Stimulated activated CD8-positive, alpha-beta memory T cell treated with anti-CD3 and anti-CD28 coated beads, Interleukin-7, amount 100 ng/mL, for 24 hours (primary cell): ENCODE results near the gene SERINC5.
A peak's percentile ranks its signal among the peaks of the same experiment; 100 is the strongest.
"Not testable (repeated sequence)": the region's sequence is repeated elsewhere in the genome, so short reads cannot be mapped to it uniquely, and the experiment has no call there.

Experiments
- DNase-seq: peaks from one replicate; pipeline ENCODE4 v3.0.0-alpha.2; 2020; ENCODE audit warnings: low read depth

The SERINC5 gene

GRCh38 chr5:80255811-80256712 lies at the start of gene SERINC5:
SERINC5 (minus strand) TSS chr5:80256048; CDS start chr5:80255922, 126 bp downstream.
- peak; percentile 70 for DNase-seq

GRCh38 chr5:80302636-80303035 lies 46.8 kb upstream of the SERINC5 start:
- no peak for DNase-seq

DNA sequence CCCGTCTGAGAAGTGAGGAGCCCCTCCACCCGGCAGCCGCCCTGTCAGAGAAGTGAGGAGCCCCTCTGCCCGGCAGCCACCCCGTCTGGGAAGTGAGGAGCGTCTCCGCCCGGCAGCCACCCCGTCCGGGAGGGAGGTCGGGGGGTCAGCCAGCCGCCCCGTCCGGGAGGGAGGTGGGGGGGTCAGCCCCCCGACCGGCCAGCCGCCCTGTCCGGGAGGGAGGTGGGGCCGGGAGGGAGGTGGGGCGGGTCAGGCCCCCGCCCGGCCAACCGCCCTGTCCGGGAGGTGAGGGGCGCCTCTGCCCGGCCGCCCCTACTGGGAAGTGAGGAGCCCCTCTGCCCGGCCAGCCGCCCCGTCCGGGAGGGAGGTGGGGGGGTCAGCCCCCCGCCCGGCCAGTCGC lies 45.5 kb upstream of the SERINC5 start:
- not testable (repeated sequence) for DNase-seq

DNA sequence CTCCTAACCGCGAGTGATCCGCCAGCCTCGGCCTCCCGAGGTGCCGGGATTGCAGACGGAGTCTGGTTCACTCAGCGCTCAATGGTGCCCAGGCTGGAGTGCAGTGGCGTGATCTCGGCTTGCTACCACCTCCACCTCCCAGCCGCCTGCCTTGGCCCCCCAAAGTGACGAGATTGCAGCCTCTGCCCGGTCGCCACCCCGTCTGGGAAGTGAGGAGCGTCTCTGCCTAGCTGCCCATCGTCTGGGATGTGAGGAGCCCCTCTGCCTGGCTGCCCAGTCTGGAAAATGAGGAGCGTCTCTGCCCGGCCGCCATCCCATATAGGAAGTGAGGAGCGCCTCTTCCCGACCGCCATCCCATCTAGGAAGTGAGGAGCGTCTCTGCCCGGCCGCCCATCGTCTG lies 44.9 kb upstream of the SERINC5 start:
- DNase-seq, result not testable (repeated sequence)

DNA sequence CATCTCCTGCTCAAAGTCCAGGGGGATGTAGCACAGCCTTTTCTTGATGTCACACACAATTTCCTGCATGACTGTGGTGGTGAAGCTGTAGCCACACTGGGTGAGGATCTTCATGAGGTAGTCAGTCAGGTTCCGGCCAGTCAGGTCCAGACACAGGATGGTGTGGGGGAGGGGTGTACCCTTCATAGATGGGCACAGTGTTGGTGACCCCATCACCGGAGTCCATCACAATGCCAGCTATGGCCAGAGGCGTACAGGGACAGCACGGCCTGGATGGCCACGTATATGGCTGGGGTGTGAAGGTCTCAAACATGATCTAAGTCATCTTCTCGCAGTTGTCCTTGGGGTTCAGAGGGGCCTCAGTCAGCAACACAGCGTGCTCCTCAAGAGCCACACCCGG lies 44.3 kb upstream of the SERINC5 start:
- DNase-seq, result no peak

DNA sequence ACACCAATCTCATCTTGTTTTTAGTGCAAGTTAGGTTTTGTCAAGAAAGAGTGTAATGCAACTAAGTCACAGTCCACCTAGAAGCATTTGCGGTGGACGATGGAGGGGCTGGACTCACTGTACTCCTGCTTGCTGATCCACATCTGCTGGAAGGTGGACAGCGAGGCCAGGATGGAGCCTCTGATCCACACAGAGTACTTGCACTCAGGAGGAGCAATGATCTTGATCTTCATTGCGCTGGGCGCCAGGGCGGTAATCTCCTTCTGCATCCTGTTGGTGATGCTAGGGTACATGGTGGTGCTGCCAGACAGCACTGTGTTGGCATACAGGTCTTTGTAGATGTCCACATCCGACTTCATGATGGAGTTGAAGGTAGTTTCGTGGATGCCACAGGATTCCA lies 43.8 kb upstream of the SERINC5 start:
- DNase-seq, result no peak

- no peak for DNase-seq
These were observed 40.3 kb upstream of the SERINC5 start for GRCh38 chr5:80296121-80296520.

- DNase-seq, result no peak
These were observed 35.9 kb upstream of the SERINC5 start for GRCh38 chr5:80291761-80292160.

GRCh38 chr5:80289320-80289719 lies 33.5 kb upstream of the SERINC5 start:
- no peak for DNase-seq

- no peak for DNase-seq
These were observed 32.3 kb upstream of the SERINC5 start for GRCh38 chr5:80288177-80288576.

DNA sequence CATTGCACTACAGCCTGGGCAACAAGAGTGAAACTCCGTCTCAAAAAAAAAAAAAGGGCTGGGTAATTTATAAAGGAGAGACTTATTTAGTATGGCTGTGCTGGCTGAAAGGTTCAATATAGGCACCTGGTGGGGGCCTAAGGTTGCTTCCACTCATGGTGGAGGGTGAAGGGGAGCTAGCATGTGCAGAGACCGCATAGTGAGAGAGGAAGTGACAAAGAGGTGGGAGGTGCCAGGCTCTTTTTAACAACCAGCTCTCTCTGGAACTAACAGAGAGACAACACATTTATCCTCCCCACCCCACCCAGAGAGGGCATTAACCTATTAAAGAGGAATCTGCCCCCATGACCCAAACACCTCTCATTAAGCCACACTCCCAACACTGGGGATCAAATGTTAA lies 28.9 kb upstream of the SERINC5 start:
- DNase-seq, result no peak

DNA sequence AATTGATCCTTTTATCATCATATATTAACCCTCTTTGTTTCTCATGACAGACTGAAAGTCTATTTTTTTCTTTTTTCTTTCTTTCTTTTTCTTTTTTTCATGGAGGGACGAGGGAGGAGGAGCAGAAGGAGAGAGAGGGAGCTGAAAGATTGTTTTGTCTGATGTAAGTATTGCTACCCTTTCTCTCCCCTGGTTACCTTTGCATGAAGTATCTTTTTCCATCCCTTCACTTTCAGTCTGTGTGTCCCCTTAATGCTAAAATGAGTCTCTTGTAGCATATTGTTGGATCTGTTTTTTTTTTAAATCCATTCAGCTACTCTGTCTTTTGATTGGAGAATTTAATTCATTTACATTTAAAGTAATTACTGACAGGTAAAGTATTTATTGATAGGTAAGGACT lies 27.5 kb upstream of the SERINC5 start:
- no peak for DNase-seq

GRCh38 chr5:80282054-80282453 lies 26.2 kb upstream of the SERINC5 start:
- no peak for DNase-seq

DNA sequence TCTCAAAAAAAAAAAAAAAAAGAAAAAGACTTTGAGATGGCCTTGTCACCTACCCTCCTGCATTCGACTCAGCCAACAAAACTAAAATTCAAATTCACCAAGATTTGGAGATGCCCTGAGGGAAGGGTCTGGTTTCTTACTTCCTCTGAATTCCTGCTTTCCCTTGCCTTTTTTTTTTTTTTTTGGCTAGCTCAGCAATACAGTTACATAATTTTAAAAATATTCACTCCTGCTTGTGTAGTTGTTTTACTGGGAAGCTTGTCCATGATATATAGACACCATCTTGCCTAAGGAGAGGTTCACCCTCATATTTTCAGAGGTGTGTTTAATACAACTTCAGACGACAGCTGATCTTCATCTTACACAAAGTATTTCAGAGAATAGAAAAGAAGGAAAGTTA lies 21.3 kb upstream of the SERINC5 start:
- DNase-seq, result no peak

GRCh38 chr5:80276186-80276585 lies 20.3 kb upstream of the SERINC5 start:
- DNase-seq, result no peak

- DNase-seq, result no peak
These were observed 19.5 kb upstream of the SERINC5 start for GRCh38 chr5:80275347-80275746.

GRCh38 chr5:80270543-80270942 lies 14.7 kb upstream of the SERINC5 start:
- not testable (repeated sequence) for DNase-seq

- DNase-seq, result no peak
These were observed 14.2 kb upstream of the SERINC5 start for GRCh38 chr5:80269991-80270438.

- no peak for DNase-seq
These were observed 13.1 kb upstream of the SERINC5 start for GRCh38 chr5:80268916-80269315.

GRCh38 chr5:80266566-80266965 lies 10.7 kb upstream of the SERINC5 start:
- DNase-seq, result no peak

DNA sequence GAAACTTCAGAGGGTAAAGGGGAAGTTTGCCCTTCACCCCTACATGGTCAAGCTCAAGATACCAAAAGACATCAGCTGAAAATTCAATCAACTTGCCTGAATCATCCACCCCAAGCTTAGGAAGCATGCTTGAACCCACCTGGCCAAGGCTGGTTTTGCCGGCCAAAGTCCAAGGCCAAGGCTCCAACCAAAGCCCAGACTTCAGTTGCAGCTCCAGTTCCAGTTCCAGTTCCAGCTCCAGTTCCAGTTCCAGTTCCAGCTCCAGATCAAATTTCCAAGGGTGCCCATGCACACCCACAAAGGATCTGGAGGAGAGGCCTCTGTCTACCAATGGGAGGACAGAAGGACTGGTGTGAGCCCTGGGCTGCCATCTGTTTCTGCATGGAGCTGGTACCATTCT lies 4.6 kb upstream of the SERINC5 start:
- no peak for DNase-seq

DNA sequence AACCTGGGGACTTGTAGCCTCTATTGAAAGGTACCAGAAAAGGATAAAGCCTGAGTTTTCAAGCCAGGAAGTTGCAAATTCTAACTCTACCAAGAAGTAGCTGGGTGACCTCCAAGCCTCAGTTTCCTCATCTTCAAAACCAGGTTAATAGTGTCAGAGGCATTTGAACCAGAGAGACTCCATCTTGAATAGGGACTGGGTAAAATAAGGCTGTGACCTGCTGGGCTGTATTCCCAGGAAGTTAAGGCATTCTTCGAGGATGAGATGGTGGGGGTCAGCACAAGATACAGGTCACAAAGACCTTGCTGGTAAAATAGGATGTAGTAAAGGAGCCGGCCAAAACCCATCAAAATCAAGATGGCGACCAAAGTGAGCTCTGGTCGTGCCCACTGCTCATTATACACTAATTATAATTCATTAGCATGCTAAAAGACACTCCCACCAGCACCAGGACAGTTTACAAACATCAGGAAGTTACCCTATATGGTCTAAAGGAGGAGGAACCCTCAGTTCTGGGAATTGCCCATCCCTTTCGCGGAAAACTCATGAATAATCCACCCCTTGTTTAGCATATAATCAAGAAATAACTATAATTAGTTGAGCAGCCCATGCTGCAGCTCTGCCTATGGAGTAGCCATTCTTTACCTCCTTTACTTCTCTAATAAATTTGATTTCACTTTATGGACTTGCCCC lies 3.8 kb upstream of the SERINC5 start:
- DNase-seq, result no peak

GRCh38 chr5:80255431-80255810 lies 427 bp downstream of the SERINC5 start:
- DNase-seq, result no peak
